IMR-90 (cell line): ENCODE results near the gene SDF2L1. TPM values are rescaled to one million over a fixed set of nuclear protein-coding genes. Genes with fewer than 3 reads are reported as not detected.
A peak's percentile ranks its signal among the peaks of the same experiment; 100 is the strongest.

Source experiments
- ATAC-seq: fragments of 200-7000 bp; cut with Tn5 transposase; 2 replicates; pipeline ENCODE4 v1.9.1; 2020; ENCODE audit warnings: low read depth, mild to moderate bottlenecking, moderate library complexity
- BruUV-seq: library from RNA; stranded (reverse); fragments of 400-500 nt; replicated peaks from 2 replicates; lab custom pipeline; 2021; lab: Mats Ljungman, UMichigan
- CTCF ChIA-PET: fragments of 300-600 bp; formaldehyde crosslinking; extraction: SDS; loops from one replicate; lab custom pipeline; 2021; ENCODE audit warnings: antibody characterized with exemption; lab: Yijun Ruan, JAX
- POLR2A ChIA-PET: fragments of 300-600 bp; sonication (Branson Sonifier 250); formaldehyde crosslinking; loops from one replicate; lab custom pipeline; 2022; ENCODE audit warnings: antibody characterized with exemption; ENCODE audit not compliant: unreplicated experiment; lab: Charles Lee
- DNase-seq: peaks from one replicate; pipeline ENCODE4 v3.0.0; 2013
- H2AFZ ChIP-seq: replicated peaks from 2 replicates; pipeline ENCODE3; 2013; ENCODE audit warnings: low read length, mild to moderate bottlenecking; ENCODE audit not compliant: poor library complexity
- H2AK5ac ChIP-seq: 2 replicates; pipeline ENCODE4 v1.6.1; 2013; ENCODE audit warnings: low read depth, low read length, inconsistent platforms
- H2AK9ac ChIP-seq: replicated peaks from 2 replicates; pipeline ENCODE3; 2013; ENCODE audit warnings: mild to moderate bottlenecking, low read depth, low read length, moderate library complexity; ENCODE audit not compliant: poor library complexity
- H2BK120ac ChIP-seq: 2 replicates; pipeline ENCODE4 v1.6.1; 2013; ENCODE audit warnings: low read depth, low read length, inconsistent platforms
- H2BK15ac ChIP-seq: 3 replicates; pipeline ENCODE4 v1.6.1; 2013; ENCODE audit warnings: low read depth, low read length, inconsistent platforms
- H2BK20ac ChIP-seq: 2 replicates; pipeline ENCODE4 v1.6.1; 2013; ENCODE audit warnings: low read depth, mild to moderate bottlenecking, inconsistent platforms, low read length, moderate library complexity
- H2BK5ac ChIP-seq: 2 replicates; pipeline ENCODE4 v1.6.1; 2013; ENCODE audit warnings: mild to moderate bottlenecking, low read depth, low read length, inconsistent platforms; ENCODE audit not compliant: poor library complexity, severe bottlenecking
- H3K14ac ChIP-seq: replicated peaks from 2 replicates; pipeline ENCODE4 v1.6.1; 2013; ENCODE audit warnings: low read depth, low read length, inconsistent platforms
- H3K18ac ChIP-seq: 2 replicates; pipeline ENCODE4 v1.6.1; 2013; ENCODE audit warnings: low read depth, low read length, control low read depth
- H3K23ac ChIP-seq: 2 replicates; pipeline ENCODE4 v1.6.1; 2013; ENCODE audit warnings: low read depth, low read length, inconsistent platforms
- H3K27ac ChIP-seq: 2 replicates; pipeline ENCODE4 v1.5.1; 2013; ENCODE audit warnings: mild to moderate bottlenecking, control low read depth, low read length; ENCODE audit not compliant: insufficient read depth
- H3K27me3 ChIP-seq: 2 replicates; pipeline ENCODE4 v1.6.1; 2013; ENCODE audit warnings: low read length; ENCODE audit not compliant: control insufficient read depth, insufficient read depth
- H3K36me3 ChIP-seq: 2 replicates; pipeline ENCODE4 v1.6.1; 2013; ENCODE audit warnings: low read length, mixed read lengths; ENCODE audit not compliant: control insufficient read depth, insufficient read depth
- H3K4ac ChIP-seq: 2 replicates; pipeline ENCODE4 v1.6.1; 2013; ENCODE audit warnings: low read depth, low read length, inconsistent platforms
- H3K4me1 ChIP-seq: 2 replicates; pipeline ENCODE4 v1.6.1; 2013; ENCODE audit warnings: low read length, mixed read lengths; ENCODE audit not compliant: control insufficient read depth, insufficient read depth
- H3K4me2 ChIP-seq: 2 replicates; pipeline ENCODE4 v1.6.1; 2013; ENCODE audit warnings: low read depth, mild to moderate bottlenecking, control low read depth, low read length, moderate library complexity
- H3K4me3 ChIP-seq: 2 replicates; pipeline ENCODE4 v1.5.1; 2013; ENCODE audit warnings: low read depth, mild to moderate bottlenecking, control low read depth, low read length, moderate library complexity; ENCODE audit not compliant: insufficient read depth
- H3K56ac ChIP-seq: 2 replicates; pipeline ENCODE4 v1.6.1; 2013; ENCODE audit warnings: low read length, inconsistent platforms; ENCODE audit not compliant: insufficient read depth; ENCODE audit errors: extremely low read depth
- H3K79me1 ChIP-seq, 2 experiments: 2 replicates each; pipeline ENCODE4 v1.6.1; 2013; ENCODE audit warnings: low read length in 2 of 2, inconsistent platforms in 1 of 2, low read depth in 1 of 2
- H3K9ac ChIP-seq: 2 replicates; pipeline ENCODE4 v1.6.1; 2013; ENCODE audit warnings: low read depth, low read length, control low read depth
- H3K9me1 ChIP-seq: 2 replicates; pipeline ENCODE4 v1.6.1; 2013; ENCODE audit warnings: low read length, inconsistent platforms; ENCODE audit not compliant: insufficient read depth
- H3K9me3 ChIP-seq: 2 replicates; pipeline ENCODE4 v1.6.1; 2013; ENCODE audit warnings: low read length; ENCODE audit not compliant: control insufficient read depth, insufficient read depth
- H4K20me1 ChIP-seq: 2 replicates; pipeline ENCODE4 v1.6.1; 2013; ENCODE audit warnings: low read length, inconsistent platforms; ENCODE audit not compliant: insufficient read depth
- H4K5ac ChIP-seq: 2 replicates; pipeline ENCODE4 v1.6.1; 2013; ENCODE audit warnings: mild to moderate bottlenecking, low read depth, low read length, control low read depth
- H4K8ac ChIP-seq, 2 experiments: 2 replicates each; pipeline ENCODE4 v1.6.1; 2013; ENCODE audit warnings: low read depth in 2 of 2, low read length in 2 of 2, control low read depth in 1 of 2, inconsistent platforms in 1 of 2
- H4K91ac ChIP-seq: 2 replicates; pipeline ENCODE4 v1.6.1; 2013; ENCODE audit warnings: low read depth, low read length, inconsistent platforms; ENCODE audit not compliant: insufficient read depth
- BHLHE40 ChIP-seq: fragments of 150-350 bp; IDR thresholded peaks from 2 replicates; pipeline ENCODE4 v1.6.1; 2016; ENCODE audit warnings: mild to moderate bottlenecking, low read depth, low read length
- CTCF ChIP-seq: conservative IDR thresholded peaks from 2 replicates; pipeline ENCODE4 v1.5.1; 2012; ENCODE audit warnings: mild to moderate bottlenecking, low read depth, low read length, improper control_type of control experiment
- WGBS, 2 experiments: methylation state at CpG; one replicate each; pipeline versions ENCODE4 v1.1.5 to v1.1.7; 2013; ENCODE audit warnings: missing lambda C conversion rate in 2 of 2; ENCODE audit not compliant: insufficient read length in 1 of 2; ENCODE audit errors: extremely low coverage in 2 of 2; 5-methylcytosine and 5-hydroxymethylcytosine counted together
- dilution Hi-C: fragments of 300-500 bp; cut with HindIII; formaldehyde crosslinking; loops from one replicate; pipeline ENCODE4 v1.14.3; 2018; ENCODE audit warnings: low sequenced_read_pairs; ENCODE audit not compliant: unreplicated experiment
- in situ Hi-C: fragments of 300-500 bp; cut with MboI; formaldehyde crosslinking; loops from 3 replicates; pipeline ENCODE4 v1.14.3; 2019; ENCODE audit warnings: low sequenced_read_pairs, inconsistent platforms, mixed read lengths
- intact Hi-C: fragments of 100-400 bp; cut with micrococcal nuclease; formaldehyde crosslinking; loops from 2 replicates; pipeline ENCODE4 v1.10.0; 2022
- polyA plus RNA-seq, 3 experiments: library from polyadenylated mRNA; depleted of rRNA; stranded (reverse); fragments of >200 nt; gene quantifications; 2 replicates each; pipeline ENCODE4 v1.2.3, GENCODE V29; 2012; ENCODE audit warnings: low replicate concordance in 1 of 3
- total RNA-seq: library from RNA; depleted of rRNA; stranded (reverse); fragments of >200 nt; gene quantifications from 2 replicates; pipeline ENCODE4 v1.2.3, GENCODE V29; 2012

Gene SDF2L1
- total and polyA plus RNA-seq, 2 of the 4 experiments (the other 2 are of a cell fraction): 18.8 to 51.1 TPM

- TF ChIP-seq BHLHE40: no peak
- TF ChIP-seq CTCF: 0 out of 2 replicates have a peak, but pooled peaks have one; percentile 18
- H3K27ac ChIP-seq: no peak overlapping the region
- no peak overlapping the region for H3K4me3 ChIP-seq
- WGBS, 2 experiments: 70% methylated on average over 6 of the region's 11 CpGs; no CpG with 5 or more reads in 1 of the 2 experiments
- peaks cover 92% of the 10 kb centered on the region for H4K20me1 ChIP-seq
- H2BK120ac ChIP-seq: no peak overlapping the region
- intact Hi-C loops (no loop called here), in situ Hi-C loops (no loop called here), dilution Hi-C loops (no loop called here)
- H3K4ac ChIP-seq: no peak overlapping the region
- no peak overlapping the region for H3K18ac ChIP-seq
- H2BK5ac ChIP-seq: no peak overlapping the region
- no peak overlapping the region for H2AK9ac ChIP-seq
- no peak overlapping the region for H2AFZ ChIP-seq
- H3K23ac ChIP-seq: no peak overlapping the region
- H3K9me3 ChIP-seq: no peaks in the 10 kb centered on the region
- no peak overlapping the region for H3K4me2 ChIP-seq
- no peaks in the 10 kb centered on the region for H3K27me3 ChIP-seq
- H3K79me1 ChIP-seq: peaks cover 17 to 67% of the 10 kb centered on the region in 2 experiments
- no peak overlapping the region for H4K91ac ChIP-seq
- DNase-seq (no peak), ATAC-seq (no peak)
- peaks cover 33% of the 10 kb centered on the region for H3K36me3 ChIP-seq
- no peak overlapping the region for H3K14ac ChIP-seq
- no peak overlapping the region for H2AK5ac ChIP-seq
- H3K9ac ChIP-seq: no peak overlapping the region
- ChIA-PET CTCF (interaction anchor here (0.9 kb wide), 1 partner anchor 10 kb away, joined by 8 read pairs; no protein-coding TSS in a partner anchor), POLR2A (no interaction called here)
- H3K4me1 ChIP-seq: peaks cover 16% of the 10 kb centered on the region
- H4K8ac ChIP-seq: no peak overlapping the region
- no peak overlapping the region for H4K5ac ChIP-seq
- no peak overlapping the region for H3K56ac ChIP-seq
- no TSS peak for BruUV-seq
- H3K9me1 ChIP-seq: peaks cover 32% of the 10 kb centered on the region
- no peak overlapping the region for H2BK15ac ChIP-seq
- no peak overlapping the region for H2BK20ac ChIP-seq
Measured at GRCh38 chr22:21593406-21594232, 48.5 kb upstream of the SDF2L1 start.
